H9 (cell line): ENCODE data around the gene PDHX. TPM values are rescaled to one million over a fixed set of nuclear protein-coding genes. Genes with fewer than 3 reads are reported as not detected.
"Not testable (repeated sequence)": the region's sequence is repeated elsewhere in the genome, so short reads cannot be mapped to it uniquely, and the experiment has no call there.

Experiments used
- DNase-seq: peaks from one replicate; pipeline ENCODE4 v3.0.0-alpha.2; 2017
- H2AFZ ChIP-seq: one replicate; pipeline ENCODE4 v1.6.1; 2013; ENCODE audit warnings: mild to moderate bottlenecking, low read length, control low read depth, moderate library complexity
- H2AK5ac ChIP-seq: 2 replicates; pipeline ENCODE4 v1.6.1; 2013; ENCODE audit warnings: low read length, control low read depth, mixed read lengths; ENCODE audit not compliant: insufficient read length
- H2BK120ac ChIP-seq: one replicate; pipeline ENCODE4 v1.6.1; 2013; ENCODE audit warnings: low read depth, mild to moderate bottlenecking, low read length, control low read depth, inconsistent platforms; ENCODE audit not compliant: poor library complexity, severe bottlenecking
- H2BK12ac ChIP-seq: 2 replicates; pipeline ENCODE4 v1.6.1; 2013; ENCODE audit warnings: low read length, control low read depth, mixed read lengths, low read depth; ENCODE audit not compliant: insufficient read length
- H2BK15ac ChIP-seq: 2 replicates; pipeline ENCODE4 v1.6.1; 2013; ENCODE audit warnings: low read depth, low read length, control low read depth
- H2BK20ac ChIP-seq: one replicate; pipeline ENCODE4 v1.6.1; 2013; ENCODE audit warnings: low read depth, mild to moderate bottlenecking, low read length, control low read depth, inconsistent platforms; ENCODE audit not compliant: poor library complexity, severe bottlenecking
- H2BK5ac ChIP-seq: 2 replicates; pipeline ENCODE4 v1.6.1; 2013; ENCODE audit warnings: low read length, control low read depth, mixed read lengths; ENCODE audit not compliant: insufficient read length
- H3K14ac ChIP-seq: 2 replicates; pipeline ENCODE4 v1.6.1; 2013; ENCODE audit warnings: low read length, control low read depth; ENCODE audit not compliant: insufficient read depth
- H3K18ac ChIP-seq: 2 replicates; pipeline ENCODE4 v1.6.1; 2013; ENCODE audit warnings: low read depth, mild to moderate bottlenecking, mixed read lengths, low read length, control low read depth; ENCODE audit not compliant: insufficient read length
- H3K23ac ChIP-seq: 2 replicates; pipeline ENCODE4 v1.6.1; 2013; ENCODE audit warnings: low read length, control low read depth, mixed read lengths, low read depth; ENCODE audit not compliant: insufficient read length
- H3K23me2 ChIP-seq: 2 replicates; pipeline ENCODE4 v1.6.1; 2013; ENCODE audit warnings: low read depth, mild to moderate bottlenecking, mixed read lengths, low read length, control low read depth; ENCODE audit not compliant: insufficient read length, poor library complexity, severe bottlenecking
- H3K27ac ChIP-seq: 2 replicates; pipeline ENCODE4 v1.5.1; 2013; ENCODE audit warnings: low read length, control low read depth, mixed read lengths, low read depth; ENCODE audit not compliant: insufficient read length
- H3K27me3 ChIP-seq: 2 replicates; pipeline ENCODE4 v1.6.1; 2013; ENCODE audit warnings: low read length, control low read depth, inconsistent platforms; ENCODE audit not compliant: insufficient read depth
- H3K4ac ChIP-seq: 2 replicates; pipeline ENCODE4 v1.6.1; 2013; ENCODE audit warnings: low read depth, mild to moderate bottlenecking, control low read depth, inconsistent platforms, low read length, moderate library complexity
- H3K4me1 ChIP-seq: 2 replicates; pipeline ENCODE4 v1.6.1; 2013; ENCODE audit warnings: low read length, control low read depth, inconsistent platforms; ENCODE audit not compliant: insufficient read depth
- H3K4me2 ChIP-seq: 2 replicates; pipeline ENCODE4 v1.6.1; 2013; ENCODE audit warnings: low read length, control low read depth, mixed read lengths; ENCODE audit not compliant: insufficient read length, insufficient read depth
- H3K56ac ChIP-seq: 2 replicates; pipeline ENCODE4 v1.6.1; 2013; ENCODE audit warnings: low read depth, mild to moderate bottlenecking, mixed read lengths, low read length, control low read depth; ENCODE audit not compliant: insufficient read length
- H3K79me1 ChIP-seq: 2 replicates; pipeline ENCODE4 v1.6.1; 2013; ENCODE audit warnings: low read depth, mild to moderate bottlenecking, moderate library complexity, low read length, control low read depth, inconsistent platforms; ENCODE audit not compliant: insufficient read depth, poor library complexity, severe bottlenecking
- H3K79me2 ChIP-seq: 2 replicates; pipeline ENCODE4 v1.6.1; 2013; ENCODE audit warnings: low read length, control low read depth, inconsistent platforms; ENCODE audit not compliant: insufficient read depth
- H3K9ac ChIP-seq: 2 replicates; pipeline ENCODE4 v1.6.1; 2013; ENCODE audit warnings: low read length, control low read depth, mixed read lengths; ENCODE audit not compliant: insufficient read length; ENCODE audit errors: extremely low read depth
- H3K9me3 ChIP-seq: one replicate; pipeline ENCODE4 v1.6.1; 2013; ENCODE audit warnings: low read depth, low read length, inconsistent platforms; ENCODE audit not compliant: control insufficient read depth
- H3T11ph ChIP-seq: one replicate; pipeline ENCODE4 v1.6.1; 2013; ENCODE audit warnings: mild to moderate bottlenecking, low read length, control low read depth, inconsistent platforms
- H4K20me1 ChIP-seq: one replicate; pipeline ENCODE4 v1.6.1; 2013; ENCODE audit not compliant: control insufficient read depth, insufficient read length, insufficient read depth
- H4K5ac ChIP-seq: 2 replicates; pipeline ENCODE4 v1.6.1; 2013; ENCODE audit warnings: low read depth, mild to moderate bottlenecking, mixed read lengths, low read length, control low read depth; ENCODE audit not compliant: insufficient read length
- H4K8ac ChIP-seq: replicated peaks from 2 replicates; pipeline ENCODE4 v1.6.1; 2013; ENCODE audit warnings: low read length, control low read depth, mixed read lengths, low read depth; ENCODE audit not compliant: insufficient read length
- H4K91ac ChIP-seq: 2 replicates; pipeline ENCODE4 v1.6.1; 2013; ENCODE audit warnings: low read depth, mild to moderate bottlenecking, moderate library complexity, mixed read lengths, low read length, control low read depth; ENCODE audit not compliant: insufficient read length
- H3K27ac Mint-ChIP-seq, 3 experiments: 2 replicates in 2 of 3; 3 replicates in 1 of 3; pipeline ENCODE4 v1.8.0; 2020 to 2021; ENCODE audit warnings: mixed read lengths in 3 of 3, mild to moderate bottlenecking in 1 of 3, moderate library complexity in 1 of 3
- H3K27me3 Mint-ChIP-seq: 2 replicates; pipeline ENCODE4 v1.8.0; 2021; ENCODE audit warnings: low read depth, mild to moderate bottlenecking, moderate library complexity, mixed read lengths
- H3K36me3 Mint-ChIP-seq, 3 experiments: 2 replicates in 2 of 3; 3 replicates in 1 of 3; pipeline ENCODE4 v1.8.0; 2020 to 2021; ENCODE audit warnings: low read depth in 3 of 3, mixed read lengths in 3 of 3; ENCODE audit not compliant: insufficient read depth in 1 of 3
- H3K4me1 Mint-ChIP-seq, 2 experiments: 2 replicates each; pipeline ENCODE4 v1.8.0; 2020; ENCODE audit warnings: mixed read lengths in 2 of 2
- H3K4me3 Mint-ChIP-seq, 2 experiments: 2 replicates in 1 of 2; 3 replicates in 1 of 2; pipeline ENCODE4 v1.8.0; 2020 to 2021; ENCODE audit warnings: mild to moderate bottlenecking in 2 of 2, mixed read lengths in 2 of 2, moderate library complexity in 1 of 2
- H3K9me3 Mint-ChIP-seq, 2 experiments: 2 replicates in 1 of 2; 3 replicates in 1 of 2; pipeline ENCODE4 v1.8.0; 2020; ENCODE audit warnings: mild to moderate bottlenecking in 2 of 2, mixed read lengths in 2 of 2, moderate library complexity in 1 of 2
- WGBS: extraction: QIAGEN DNeasy Blood & Tissue Kit; methylation state at CpG from one replicate; pipeline ENCODE4 v1.1.7; 2013; ENCODE audit warnings: missing lambda C conversion rate, low lambda C conversion rate, mixed read lengths; ENCODE audit not compliant: insufficient read length; ENCODE audit errors: extremely low coverage; 5-methylcytosine and 5-hydroxymethylcytosine counted together
- total RNA-seq: library from RNA; stranded (reverse); gene quantifications from 2 replicates; pipeline ENCODE4 v1.2.1, GENCODE V29; 2021
- TF ChIP-seq, protein P1 (sequence below): fragments of 200-600 bp; sonication (generic); conservative IDR thresholded peaks from 3 replicates; pipeline ENCODE4 v1.8.0; 2021; ENCODE audit warnings: antibody characterized with exemption, mild to moderate bottlenecking

The PDHX gene
- total RNA-seq, 1 experiment from 2014 or later = 40.1 TPM

DNA sequence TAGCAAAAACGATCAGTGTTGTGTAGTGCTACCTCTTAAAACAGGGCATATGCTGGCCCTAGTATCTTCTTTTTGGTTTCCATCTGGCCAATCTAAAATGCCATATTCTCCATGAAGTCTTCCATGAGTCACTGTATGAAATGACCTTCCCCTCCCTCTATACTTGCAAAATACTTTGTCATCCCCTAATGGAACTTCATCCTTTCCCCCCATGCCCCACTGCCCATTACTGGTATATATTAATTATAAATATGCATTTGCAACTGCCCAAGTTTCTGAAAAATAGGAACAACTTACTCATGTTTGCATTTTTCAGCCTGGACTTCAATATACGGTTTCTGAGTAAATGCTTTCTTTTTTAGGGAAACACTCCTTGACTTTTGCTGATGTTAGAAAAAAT is 4.7 kb upstream of the PDHX start:
- no peaks in the 10 kb centered on the region for H3K79me1 ChIP-seq
- no CpG with 5 or more reads among the region's 2 CpGs for WGBS
- H2BK5ac ChIP-seq = no peak overlapping the region
- H2AFZ ChIP-seq = no peak overlapping the region
- no peak overlapping the region for H3K27ac Mint-ChIP-seq
- no peaks in the 10 kb centered on the region for H3K23me2 ChIP-seq
- no peak overlapping the region for H3K14ac ChIP-seq
- H2AK5ac ChIP-seq = no peak overlapping the region
- H4K91ac ChIP-seq = no peak overlapping the region
- H3K9ac ChIP-seq = no peak overlapping the region
- peaks cover 5% of the 10 kb centered on the region in 2 experiments for H3K4me1 Mint-ChIP-seq
- H4K8ac ChIP-seq = no peak overlapping the region
- H3K27me3 ChIP-seq = no peaks in the 10 kb centered on the region
- no peaks in the 10 kb centered on the region for H3K27me3 Mint-ChIP-seq
- H2BK15ac ChIP-seq = no peak overlapping the region
- H3K23ac ChIP-seq = no peak overlapping the region
- peaks cover 15 to 22% (median 17%) of the 10 kb centered on the region in 3 experiments; a peak in 6 of 7 replicates for H3K36me3 Mint-ChIP-seq
- DNase-seq = no peak
- no peak overlapping the region for H2BK120ac ChIP-seq
- H3K4ac ChIP-seq = no peak overlapping the region
- no peak overlapping the region for H3K27ac ChIP-seq
- no peaks in the 10 kb centered on the region for H4K20me1 ChIP-seq
- TF ChIP-seq, protein P1, sequence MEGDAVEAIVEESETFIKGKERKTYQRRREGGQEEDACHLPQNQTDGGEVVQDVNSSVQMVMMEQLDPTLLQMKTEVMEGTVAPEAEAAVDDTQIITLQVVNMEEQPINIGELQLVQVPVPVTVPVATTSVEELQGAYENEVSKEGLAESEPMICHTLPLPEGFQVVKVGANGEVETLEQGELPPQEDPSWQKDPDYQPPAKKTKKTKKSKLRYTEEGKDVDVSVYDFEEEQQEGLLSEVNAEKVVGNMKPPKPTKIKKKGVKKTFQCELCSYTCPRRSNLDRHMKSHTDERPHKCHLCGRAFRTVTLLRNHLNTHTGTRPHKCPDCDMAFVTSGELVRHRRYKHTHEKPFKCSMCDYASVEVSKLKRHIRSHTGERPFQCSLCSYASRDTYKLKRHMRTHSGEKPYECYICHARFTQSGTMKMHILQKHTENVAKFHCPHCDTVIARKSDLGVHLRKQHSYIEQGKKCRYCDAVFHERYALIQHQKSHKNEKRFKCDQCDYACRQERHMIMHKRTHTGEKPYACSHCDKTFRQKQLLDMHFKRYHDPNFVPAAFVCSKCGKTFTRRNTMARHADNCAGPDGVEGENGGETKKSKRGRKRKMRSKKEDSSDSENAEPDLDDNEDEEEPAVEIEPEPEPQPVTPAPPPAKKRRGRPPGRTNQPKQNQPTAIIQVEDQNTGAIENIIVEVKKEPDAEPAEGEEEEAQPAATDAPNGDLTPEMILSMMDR = no peak
- no peak overlapping the region for H4K5ac ChIP-seq
- H3K4me3 Mint-ChIP-seq = no peak overlapping the region
- H3K9me3 ChIP-seq = no peaks in the 10 kb centered on the region
- no peak overlapping the region for H2BK12ac ChIP-seq
- H3K9me3 Mint-ChIP-seq = peaks cover 0 to 2% of the 10 kb centered on the region in 2 experiments; a peak in 2 of 5 replicates
- H3K4me1 ChIP-seq = peaks cover 5% of the 10 kb centered on the region; the same call in 1 of the 2 replicates
- no peak overlapping the region for H3K56ac ChIP-seq
- no peak overlapping the region for H2BK20ac ChIP-seq
- H3K18ac ChIP-seq = no peak overlapping the region
- H3T11ph ChIP-seq = no peak overlapping the region
- H3K4me2 ChIP-seq = no peak overlapping the region
- peaks cover 4% of the 10 kb centered on the region; the same call in 1 of the 2 replicates for H3K79me2 ChIP-seq

DNA sequence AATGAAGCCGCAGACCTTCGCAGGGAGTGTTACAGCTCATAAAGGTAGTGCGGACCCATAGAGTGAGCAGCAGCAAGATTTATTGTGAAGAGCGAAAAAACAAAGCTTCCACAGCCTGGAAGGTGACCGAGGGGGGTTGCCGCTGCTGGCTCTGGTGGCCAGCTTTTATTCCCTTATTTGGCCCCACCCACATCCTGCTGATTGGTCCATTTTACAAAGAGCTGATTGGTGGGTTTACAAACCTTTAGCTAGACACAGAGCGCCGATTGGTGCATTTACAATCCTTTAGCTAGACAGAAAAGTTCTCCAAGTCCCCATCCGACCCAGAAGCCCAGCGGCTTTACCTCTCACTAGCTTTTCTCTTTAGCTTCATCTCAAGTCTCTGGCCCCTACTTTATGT is 2.9 kb upstream of the PDHX start:
- no CpG with 5 or more reads among the region's 10 CpGs for WGBS
- not testable (repeated sequence) for H3K4me1 ChIP-seq, H3K79me2 ChIP-seq, H3K27me3 Mint-ChIP-seq, H2BK12ac ChIP-seq, H4K20me1 ChIP-seq, H3K79me1 ChIP-seq, H3K4me3 Mint-ChIP-seq, H3K18ac ChIP-seq, H4K91ac ChIP-seq, H3T11ph ChIP-seq, H3K4ac ChIP-seq, H4K8ac ChIP-seq, H3K9ac ChIP-seq, H2BK15ac ChIP-seq, H3K14ac ChIP-seq, H2BK5ac ChIP-seq, H3K27ac Mint-ChIP-seq, H2AK5ac ChIP-seq, H3K56ac ChIP-seq, H3K9me3 ChIP-seq, DNase-seq, H2BK20ac ChIP-seq, H3K23me2 ChIP-seq, H3K27ac ChIP-seq, H3K9me3 Mint-ChIP-seq, H2BK120ac ChIP-seq, H2AFZ ChIP-seq, H3K27me3 ChIP-seq, H4K5ac ChIP-seq, H3K4me2 ChIP-seq, H3K23ac ChIP-seq
- Mint-ChIP-seq H3K36me3 (peaks cover 15 to 25% (median 17%) of the 10 kb centered on the region in 3 experiments; a peak in 6 of 7 replicates), H3K4me1 (peaks cover 20 to 21% of the 10 kb centered on the region in 2 experiments)
